BJ (cell line): ENCODE results near the gene KLHL13. TPM values are rescaled to one million over a fixed set of nuclear protein-coding genes. Genes with fewer than 3 reads are reported as not detected.
"Not testable (repeated sequence)": the region's sequence is repeated elsewhere in the genome, so short reads cannot be mapped to it uniquely, and the experiment has no call there.

ENCODE experiments used
- CTCF ChIA-PET: fragments of 350-600 bp; formaldehyde crosslinking; extraction: SDS; loops from one replicate; lab custom pipeline; 2021; ENCODE audit warnings: antibody characterized with exemption, inconsistent platforms; lab: Yijun Ruan, JAX
- POLR2A ChIA-PET: fragments of 300-600 bp; sonication (Branson Sonifier 250); formaldehyde crosslinking; extraction: SDS; loops from one replicate; lab custom pipeline; 2021; ENCODE audit warnings: antibody characterized with exemption; lab: Charles Lee
- DNase-seq: peaks from one replicate; pipeline ENCODE4 v3.0.0-alpha.2; 2011; ENCODE audit warnings: low read depth
- H3K27me3 ChIP-seq: 2 replicates; pipeline ENCODE4 v1.6.0; 2011; ENCODE audit warnings: low read length; ENCODE audit not compliant: control insufficient read depth, insufficient read depth
- H3K36me3 ChIP-seq: 2 replicates; pipeline ENCODE4 v1.5.1; 2011; ENCODE audit warnings: low read length; ENCODE audit not compliant: control insufficient read depth, insufficient read depth
- H3K4me3 ChIP-seq: 2 replicates; pipeline ENCODE4 v1.5.1; 2011; ENCODE audit warnings: low read depth, mild to moderate bottlenecking, control low read depth, low read length
- CTCF ChIP-seq: IDR thresholded peaks from 2 replicates; pipeline ENCODE4 v1.5.1; 2011; ENCODE audit warnings: low read depth, mild to moderate bottlenecking, control low read depth, inconsistent platforms, low read length, moderate library complexity; ENCODE audit not compliant: insufficient read depth
- polyA plus RNA-seq: library from polyadenylated mRNA; depleted of rRNA; stranded (reverse); fragments of >200 nt; gene quantifications from 2 replicates; pipeline ENCODE4 v1.2.3, GENCODE V29; 2011

The KLHL13 gene
- polyA plus RNA-seq, 1 experiment: 1.0 TPM

- no peak for TF ChIP-seq CTCF
- no peaks in the 10 kb centered on the region for H3K36me3 ChIP-seq
- CTCF ChIA-PET: no interaction called here
- H3K27me3 ChIP-seq: no peaks in the 10 kb centered on the region
- DNase-seq: no peak
- H3K4me3 ChIP-seq: no peak overlapping the region
- POLR2A ChIA-PET: no interaction called here
These were observed 143.9 kb downstream of the KLHL13 start for GRCh38 chrX:117972711-117973109.

- H3K36me3 ChIP-seq: no peaks in the 10 kb centered on the region
- no peak overlapping the region for H3K4me3 ChIP-seq
- ChIA-PET CTCF (no interaction called here), POLR2A (no interaction called here)
- DNase-seq: no peak
- H3K27me3 ChIP-seq: no peaks in the 10 kb centered on the region
- TF ChIP-seq CTCF: no peak
These were observed 146.8 kb downstream of the KLHL13 start for GRCh38 chrX:117969782-117970181.

DNA sequence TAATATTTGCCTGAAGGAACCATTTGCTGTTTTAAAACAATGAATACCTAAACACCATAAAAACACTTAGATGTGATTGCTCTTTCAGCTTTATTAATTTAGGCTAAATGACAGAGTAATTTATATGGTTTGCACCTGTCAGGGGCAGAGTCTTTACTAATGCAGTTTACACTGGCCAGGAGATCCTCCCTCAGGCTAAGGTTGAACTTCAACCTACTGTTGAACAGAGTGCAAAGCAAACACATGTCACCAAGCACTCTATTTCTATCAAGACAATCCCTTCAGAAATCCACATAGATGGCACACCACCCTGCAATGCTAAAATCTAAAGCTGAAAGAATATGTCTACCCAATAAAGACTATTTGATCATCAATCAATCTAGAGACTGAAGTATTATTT lies 147.3 kb downstream of the KLHL13 start:
- Histone ChIP-seq H3K4me3 (no peak overlapping the region), H3K27me3 (no peaks in the 10 kb centered on the region), H3K36me3 (no peaks in the 10 kb centered on the region)
- no peak for DNase-seq
- ChIA-PET CTCF (no interaction called here), POLR2A (no interaction called here)
- no peak for TF ChIP-seq CTCF

DNA sequence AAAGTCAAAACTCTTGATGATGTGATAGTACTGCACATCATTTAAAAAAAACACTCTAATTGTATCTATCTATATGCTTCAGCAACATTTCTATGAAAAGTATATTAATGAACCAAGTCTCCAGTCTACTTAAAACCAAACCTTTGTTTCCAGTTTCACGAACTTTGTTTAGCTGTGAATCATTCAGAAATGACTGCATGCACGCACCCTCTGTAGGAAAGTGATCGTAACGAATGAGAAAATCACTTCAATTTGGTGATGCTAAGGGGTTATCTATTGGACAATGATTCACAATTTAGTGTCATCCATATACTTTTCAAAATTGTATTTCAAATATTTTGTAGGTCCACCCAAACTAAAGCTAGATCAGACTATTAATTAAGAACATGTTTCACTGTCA lies 157.6 kb downstream of the KLHL13 start:
- Histone ChIP-seq H3K36me3 (no peaks in the 10 kb centered on the region), H3K4me3 (no peak overlapping the region), H3K27me3 (no peaks in the 10 kb centered on the region)
- ChIA-PET CTCF (no interaction called here), POLR2A (no interaction called here)
- no peak for DNase-seq
- TF ChIP-seq CTCF: no peak

GRCh38 chrX:117957128-117957527 lies 159.5 kb downstream of the KLHL13 start:
- Histone ChIP-seq H3K36me3 (no peaks in the 10 kb centered on the region), H3K27me3 (no peaks in the 10 kb centered on the region), H3K4me3 (no peak overlapping the region)
- ChIA-PET POLR2A (no interaction called here), CTCF (no interaction called here)
- TF ChIP-seq CTCF: no peak
- DNase-seq: no peak

DNA sequence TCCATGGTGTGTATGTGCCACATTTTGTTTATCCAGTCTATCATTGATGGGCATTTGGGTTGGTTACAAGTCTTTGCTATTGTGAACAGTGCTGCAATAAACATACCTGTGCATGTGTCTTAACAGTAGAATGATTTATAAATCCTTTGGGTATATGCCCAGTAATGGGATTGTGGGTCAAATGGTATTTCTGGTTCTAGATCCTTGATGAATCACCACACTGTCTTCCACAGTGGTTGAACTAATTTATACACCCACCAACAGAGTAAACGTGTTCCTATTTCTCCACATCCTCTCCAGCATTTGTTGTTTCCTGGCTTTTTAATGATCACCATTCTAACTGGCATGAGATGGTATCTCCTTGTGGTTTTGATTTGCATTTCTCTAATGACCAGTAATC lies 177.3 kb downstream of the KLHL13 start:
- DNase-seq, H3K36me3 ChIP-seq, CTCF ChIA-PET, H3K4me3 ChIP-seq, POLR2A ChIA-PET, H3K27me3 ChIP-seq: not testable (repeated sequence)
